HG03469 (cell line): ENCODE measurements around the gene FEZF2.

Experiments
- ATAC-seq: cut with Tn5 transposase; IDR thresholded peaks from one replicate; pipeline ENCODE4 v1.9.1; 2021; ENCODE audit warnings: mild to moderate bottlenecking, moderate library complexity, moderate number of reproducible peaks; ENCODE audit not compliant: unreplicated experiment

Gene FEZF2

DNA sequence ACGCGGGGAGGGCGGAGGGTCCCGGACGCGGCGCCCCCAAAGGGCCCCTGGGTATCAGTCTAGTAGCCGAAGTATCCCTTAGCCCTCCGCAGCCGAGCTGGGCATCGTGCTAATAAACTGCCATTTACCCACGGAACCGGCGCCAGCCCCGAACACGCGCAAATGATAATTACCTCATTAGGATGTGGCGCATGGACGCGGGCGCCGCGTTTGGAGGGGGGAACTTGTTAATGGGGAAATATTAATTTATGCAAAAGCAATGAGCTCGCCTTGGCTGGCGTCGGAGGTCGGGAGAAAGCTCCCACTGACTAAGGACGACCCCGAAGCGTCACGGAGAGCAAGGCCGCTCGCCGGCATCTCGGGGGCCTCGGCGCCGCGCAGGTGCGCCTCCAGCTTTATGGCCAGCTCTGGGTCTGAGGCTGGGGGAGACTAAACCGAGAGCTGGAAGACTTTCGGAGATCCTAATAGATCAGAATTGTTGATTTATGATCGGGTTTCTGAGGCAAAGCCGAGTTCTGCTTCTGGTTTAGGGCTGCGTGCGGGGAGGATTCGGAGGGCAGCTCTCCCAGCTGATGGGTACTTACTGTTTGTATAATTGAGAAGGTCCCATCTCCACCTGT is 474 bp upstream of the FEZF2 start:
- no peak for ATAC-seq

DNA sequence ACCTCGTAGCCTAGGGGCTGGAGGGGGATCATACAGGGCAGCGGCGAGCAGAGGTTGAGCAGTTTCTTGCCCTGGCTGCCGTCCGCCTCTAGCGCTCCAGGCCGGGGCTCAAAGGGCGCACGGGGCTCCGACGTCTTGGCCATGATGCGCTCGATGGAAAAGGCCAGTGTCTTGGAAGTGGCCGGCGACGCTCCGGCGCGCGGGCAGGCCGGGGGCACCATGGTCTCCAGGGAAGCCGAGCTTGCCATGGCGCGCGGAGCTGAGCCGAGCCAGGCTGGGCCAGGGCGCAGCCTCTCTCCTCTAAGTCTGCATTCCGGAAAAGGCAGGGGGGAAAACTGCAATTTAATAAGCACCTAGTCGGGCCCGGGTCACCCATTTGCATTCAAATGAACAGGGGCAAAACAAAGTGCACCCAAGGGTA is 719 bp downstream of the FEZF2 start:
- no peak for ATAC-seq

DNA sequence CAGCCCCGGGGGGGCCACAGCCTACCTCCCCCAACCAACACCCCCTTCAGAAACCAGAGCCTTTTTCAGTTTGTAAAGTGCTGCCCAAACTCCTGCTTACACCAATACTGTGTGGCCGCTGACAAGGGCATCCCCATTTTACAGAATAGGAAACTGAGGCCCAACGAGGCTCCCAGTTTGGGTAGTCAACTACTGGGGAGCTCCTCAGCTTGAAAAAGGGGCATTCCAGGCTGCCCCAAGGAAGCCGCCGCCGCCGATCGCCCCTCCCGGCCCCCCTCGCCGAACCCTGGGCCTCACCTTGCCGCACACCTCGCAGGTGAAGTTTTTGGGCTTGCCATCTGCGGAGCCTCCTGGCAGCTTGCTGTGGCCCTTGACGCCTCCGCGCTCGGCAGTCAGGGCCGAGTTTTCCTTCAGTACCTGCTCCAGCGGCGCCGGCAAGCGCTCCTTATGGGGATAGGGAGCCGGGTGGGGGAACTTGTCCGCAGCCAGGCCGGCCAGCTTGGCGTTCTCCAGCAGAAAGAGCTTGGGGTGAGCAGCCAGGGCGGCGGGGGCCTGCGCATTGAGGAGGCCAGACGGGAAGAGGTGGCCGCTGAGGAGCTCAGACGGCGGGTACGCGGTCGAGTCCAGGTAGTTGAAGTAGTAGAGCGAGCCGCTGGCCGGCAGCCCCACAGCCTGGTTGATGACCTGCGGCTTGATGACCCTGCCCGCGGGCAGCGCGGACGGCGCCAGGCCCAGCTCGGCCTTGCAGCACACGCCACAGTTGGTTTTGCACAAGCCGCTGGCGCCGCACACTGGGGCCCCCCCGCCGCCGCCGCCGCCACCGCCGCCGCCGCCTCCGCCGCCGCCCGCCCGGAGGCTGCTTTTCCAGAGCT is 1.4 kb downstream of the FEZF2 start:
- ATAC-seq = no peak

DNA sequence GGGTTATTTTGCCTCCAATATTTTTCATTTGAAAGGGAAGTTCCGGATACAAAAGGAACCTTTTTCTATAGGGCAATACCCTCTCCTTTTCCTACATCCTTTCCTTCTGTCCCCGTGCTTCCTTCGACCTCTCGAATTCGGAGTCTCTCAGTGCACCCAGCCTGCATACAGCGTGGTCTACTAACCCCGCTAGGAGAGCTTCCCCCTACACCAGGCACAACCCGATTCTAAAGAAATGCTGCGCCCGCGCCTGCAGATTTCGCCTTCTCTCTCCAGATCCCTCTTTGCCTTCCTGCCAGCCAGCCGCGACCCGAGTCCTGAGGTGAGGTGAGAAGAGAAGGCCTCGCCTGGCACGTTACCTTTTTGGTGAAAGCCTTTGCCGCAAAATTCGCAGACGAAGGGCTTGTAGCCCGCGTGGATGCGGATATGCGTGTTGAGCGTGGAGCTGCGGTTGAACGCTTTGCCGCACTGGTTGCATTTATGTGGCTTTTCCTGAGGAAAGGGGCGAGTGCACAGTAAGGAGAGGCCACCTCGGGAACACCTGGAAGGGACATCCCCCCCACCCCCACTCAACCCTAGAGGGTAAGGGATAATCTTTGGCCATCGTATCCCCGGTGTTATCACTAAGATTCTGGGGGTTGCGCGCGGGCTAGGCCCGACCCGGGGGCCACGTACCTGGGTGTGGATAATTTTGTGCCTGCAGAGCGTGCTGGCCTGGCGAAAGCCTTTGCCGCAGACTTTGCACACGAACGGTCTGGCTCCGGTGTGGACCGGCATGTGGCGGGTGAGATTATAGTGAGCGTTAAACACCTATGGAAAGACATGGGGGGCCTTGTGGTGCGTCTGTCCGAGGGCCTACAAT is 2.3 kb downstream of the FEZF2 start:
- no peak for ATAC-seq

DNA sequence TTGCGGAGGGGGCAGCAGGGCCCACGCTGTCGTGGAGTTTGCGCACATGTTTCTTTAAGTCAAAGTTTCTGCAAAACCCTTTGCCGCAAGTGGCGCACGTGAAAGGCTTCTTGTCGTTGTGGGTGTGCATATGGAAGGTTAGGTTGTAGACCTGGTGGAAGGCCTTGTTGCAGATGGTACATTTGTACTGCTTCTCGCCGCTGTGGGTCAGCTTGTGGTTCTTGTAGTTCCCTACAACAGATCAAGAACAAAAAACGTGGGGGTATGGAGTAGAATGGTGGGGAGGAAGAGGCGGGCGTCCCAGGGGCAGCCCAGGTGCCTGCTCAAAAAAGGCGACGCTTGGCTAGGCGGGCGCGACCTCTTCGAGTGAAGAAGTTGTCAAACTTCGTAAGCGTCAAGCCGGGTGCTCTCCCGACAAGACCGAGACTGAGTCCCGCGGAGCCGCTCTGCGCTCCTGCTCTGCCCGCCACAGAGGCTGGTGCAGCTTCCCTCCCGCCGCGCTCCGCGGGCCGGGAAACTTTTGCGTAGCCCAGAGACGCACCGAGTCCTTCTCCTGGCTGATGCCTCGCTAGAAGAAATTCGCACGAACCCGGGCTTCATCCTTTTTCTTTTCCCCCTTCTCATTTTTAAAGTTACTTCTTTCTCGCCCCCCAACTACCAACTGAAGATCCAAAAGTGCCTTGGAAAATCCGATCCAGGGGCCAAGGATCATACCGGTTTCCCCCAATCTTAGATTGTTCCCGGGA is 3.1 kb downstream of the FEZF2 start:
- ATAC-seq = no peak

DNA sequence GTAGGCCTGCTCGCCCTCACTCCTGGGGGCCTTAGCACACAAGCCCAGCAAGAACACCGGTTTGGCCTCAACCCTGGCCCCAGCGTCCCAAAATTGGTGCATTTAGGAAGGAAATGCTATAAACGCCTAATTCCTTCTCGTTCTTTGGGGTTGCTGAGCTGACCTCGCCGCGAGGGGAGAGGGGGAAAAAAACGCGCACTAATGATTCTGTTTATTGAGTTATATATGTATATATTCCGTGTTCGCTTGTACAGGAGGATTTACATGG is 3.9 kb downstream of the FEZF2 start:
- no peak for ATAC-seq

DNA sequence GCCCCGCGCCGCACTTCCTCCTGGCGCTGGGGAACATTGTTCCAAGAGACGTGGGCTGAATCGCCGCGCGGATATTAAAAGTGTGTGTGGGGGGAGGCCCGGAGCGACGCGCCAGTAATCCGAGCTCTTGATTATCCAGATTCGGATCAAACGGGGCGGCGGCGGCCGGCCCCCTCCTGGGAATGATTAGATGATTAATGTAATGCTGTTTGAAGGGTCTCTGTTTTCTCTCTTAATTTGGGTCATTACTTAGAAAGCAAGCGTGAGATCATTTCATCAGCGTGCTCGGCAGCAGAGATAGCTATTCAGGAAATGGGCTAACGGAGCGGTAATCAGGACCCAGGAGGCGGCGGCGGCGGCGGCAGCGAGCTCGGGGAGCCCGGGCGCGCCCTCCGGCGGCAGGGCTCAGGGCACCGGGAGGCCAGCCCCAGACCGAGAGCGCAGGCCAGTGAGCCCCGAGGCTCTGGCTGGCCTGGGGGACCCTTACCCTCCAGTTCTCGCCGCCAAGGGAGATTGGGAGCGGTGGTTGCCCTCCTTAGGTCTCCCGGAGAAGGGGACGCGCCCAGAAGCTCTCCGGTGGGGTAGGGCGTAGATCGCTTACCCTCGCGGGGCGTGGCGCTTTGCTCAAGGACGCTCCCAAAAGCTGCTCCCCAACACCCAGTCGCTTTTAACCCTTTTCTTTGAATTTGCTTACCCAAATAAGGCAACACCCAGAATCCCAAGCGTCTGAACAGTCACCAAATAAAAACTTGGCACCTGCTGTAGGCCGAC is 4.5 kb downstream of the FEZF2 start:
- no peak for ATAC-seq

DNA sequence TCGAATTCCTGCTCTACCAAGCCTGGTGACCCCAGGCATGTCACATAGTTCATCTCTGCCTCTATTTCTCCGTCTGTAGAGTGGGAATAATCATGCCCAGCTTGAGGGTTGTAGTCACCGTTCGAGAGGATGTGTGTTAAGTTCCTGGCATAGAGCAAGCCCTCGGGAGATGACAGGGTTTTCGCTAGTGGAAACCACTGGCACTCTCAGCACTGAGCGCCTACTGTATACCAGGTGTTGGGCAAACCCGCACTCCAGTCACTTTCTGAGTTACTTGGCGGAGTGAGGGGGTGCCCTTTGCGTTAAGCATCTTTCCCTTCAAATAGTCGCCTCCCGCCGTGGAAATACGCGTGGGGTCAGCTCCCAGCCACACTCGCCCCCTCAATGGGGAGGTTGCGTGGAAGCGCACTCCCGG is 5.1 kb downstream of the FEZF2 start:
- ATAC-seq = no peak

DNA sequence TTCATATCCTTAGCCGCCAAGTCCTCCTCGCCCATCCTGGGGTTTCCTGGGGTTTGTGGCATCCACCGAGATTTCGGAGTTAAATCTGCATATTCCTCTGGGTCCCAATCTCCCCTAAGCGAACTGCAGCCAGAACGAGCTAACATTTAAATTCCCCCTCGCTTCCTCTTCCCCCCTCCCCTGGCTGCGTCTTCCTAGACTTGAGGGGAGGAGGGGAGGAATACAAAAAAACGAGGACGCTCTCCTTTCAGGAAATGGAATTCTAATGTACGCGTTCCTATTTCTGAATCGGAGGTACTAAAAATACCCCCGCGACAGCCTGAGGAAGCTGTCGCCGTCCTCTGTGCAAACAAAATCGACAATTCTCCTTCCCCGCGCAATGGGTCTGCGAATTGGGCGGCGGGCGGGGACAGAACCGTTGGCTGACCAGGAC is 5.6 kb downstream of the FEZF2 start:
- ATAC-seq = no peak

DNA sequence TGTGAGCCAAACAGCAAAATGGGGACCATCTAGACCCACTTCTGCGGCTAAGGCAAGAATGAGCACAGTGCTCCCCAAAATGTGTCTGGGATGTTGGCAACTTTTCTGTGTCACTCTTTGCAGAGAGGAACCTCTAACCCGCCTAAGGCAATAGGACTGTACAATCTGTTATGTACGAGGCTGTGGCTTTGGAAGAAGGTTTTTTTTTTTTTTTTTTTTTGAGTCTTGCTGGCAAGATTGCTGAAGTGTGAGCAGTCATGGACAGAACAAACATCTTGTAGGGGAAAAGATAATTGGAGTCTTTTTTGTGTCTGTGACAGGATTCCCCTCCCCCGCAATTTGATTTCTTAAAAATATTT is 7.2 kb downstream of the FEZF2 start:
- no peak for ATAC-seq

DNA sequence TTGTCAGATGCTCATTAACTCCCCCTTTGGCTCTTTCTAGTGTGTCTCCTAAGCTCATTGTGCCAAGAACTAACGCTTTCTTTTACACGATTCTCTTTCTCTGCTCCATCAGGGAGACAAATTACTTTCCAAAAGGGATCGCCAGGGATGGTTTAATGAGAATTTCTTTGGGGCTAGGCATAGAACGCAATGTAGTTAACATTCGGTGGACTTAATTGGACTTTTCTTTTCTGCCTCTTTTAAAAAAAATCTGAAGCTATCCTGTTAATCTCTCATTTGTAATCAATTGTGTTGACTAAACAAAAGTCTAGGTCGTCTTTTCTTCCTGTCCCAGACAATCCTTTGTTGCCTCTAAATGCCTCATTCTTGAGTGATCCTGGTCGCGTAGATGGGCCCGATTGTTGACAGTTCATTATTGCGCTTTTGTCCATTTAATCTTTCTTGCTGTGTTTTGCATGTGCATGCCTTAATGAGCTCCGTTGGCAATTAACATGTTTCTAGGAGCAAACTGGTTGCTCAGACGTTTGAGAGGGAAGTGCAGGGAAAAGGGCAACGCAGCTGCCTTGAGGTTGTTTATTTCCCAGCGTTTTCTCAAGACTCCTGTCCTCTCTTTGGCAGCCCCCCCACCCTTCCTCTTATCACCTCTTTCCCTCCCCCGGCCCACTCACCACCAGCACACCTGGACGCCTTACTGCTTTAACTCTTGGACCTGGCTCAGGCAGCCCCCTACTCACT is 7.8 kb downstream of the FEZF2 start:
- ATAC-seq = no peak

DNA sequence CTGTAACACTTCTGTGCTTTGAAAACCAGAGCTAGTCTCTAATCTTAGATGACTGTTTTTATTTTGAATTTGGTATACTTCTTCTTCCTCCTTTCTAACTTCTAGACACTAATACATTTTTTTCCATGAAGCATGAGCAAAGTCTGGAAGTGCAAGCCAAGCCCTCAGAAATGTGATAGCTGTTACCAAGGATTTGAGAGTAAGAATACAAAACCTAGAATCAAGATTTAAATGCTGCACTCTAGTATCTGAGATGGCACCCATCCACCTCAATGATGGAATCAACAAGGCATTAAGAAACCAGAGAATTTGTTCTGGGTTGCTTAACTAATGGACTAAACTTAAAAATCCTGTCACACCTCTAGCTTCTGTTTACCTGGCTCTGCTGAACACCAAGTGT is 9.2 kb downstream of the FEZF2 start:
- ATAC-seq = no peak

DNA sequence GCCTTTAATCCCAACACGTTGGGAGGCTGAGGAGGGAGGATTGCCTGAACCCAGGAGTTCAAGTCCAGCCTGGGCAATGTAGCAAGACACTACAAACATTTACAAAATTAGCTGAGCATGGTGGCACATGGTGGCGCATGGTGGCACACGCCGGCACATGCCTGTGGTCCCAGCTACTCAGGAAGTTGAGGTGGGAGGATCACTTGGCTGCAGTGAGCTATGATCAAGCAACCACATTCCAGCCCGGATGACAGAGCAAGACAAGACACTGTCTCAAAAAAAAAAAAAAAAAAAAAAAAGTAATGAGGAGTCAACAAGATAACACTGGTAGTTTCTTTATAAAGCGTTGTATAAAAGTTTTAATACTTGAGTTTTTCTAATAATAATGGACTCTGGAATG is 10.1 kb downstream of the FEZF2 start:
- no peak for ATAC-seq

DNA sequence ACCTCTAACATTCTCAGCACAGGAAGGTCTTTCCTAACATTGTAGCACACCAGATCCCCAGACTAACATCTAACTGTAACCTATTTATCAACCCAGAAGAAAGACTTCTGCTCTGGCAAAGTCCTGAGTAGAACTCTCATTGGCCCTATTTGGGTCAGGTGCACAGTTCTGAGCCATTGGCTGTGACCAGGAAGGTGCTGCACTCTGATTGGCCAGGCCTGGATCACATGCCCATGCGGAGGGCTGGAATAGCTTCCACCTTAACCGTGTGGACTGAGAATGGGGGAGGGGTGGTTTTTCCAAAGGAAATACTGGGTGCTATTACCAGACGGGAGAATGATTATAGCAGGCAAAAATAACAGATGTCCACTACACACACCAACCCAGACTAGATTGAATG is 11.5 kb downstream of the FEZF2 start:
- no peak for ATAC-seq

DNA sequence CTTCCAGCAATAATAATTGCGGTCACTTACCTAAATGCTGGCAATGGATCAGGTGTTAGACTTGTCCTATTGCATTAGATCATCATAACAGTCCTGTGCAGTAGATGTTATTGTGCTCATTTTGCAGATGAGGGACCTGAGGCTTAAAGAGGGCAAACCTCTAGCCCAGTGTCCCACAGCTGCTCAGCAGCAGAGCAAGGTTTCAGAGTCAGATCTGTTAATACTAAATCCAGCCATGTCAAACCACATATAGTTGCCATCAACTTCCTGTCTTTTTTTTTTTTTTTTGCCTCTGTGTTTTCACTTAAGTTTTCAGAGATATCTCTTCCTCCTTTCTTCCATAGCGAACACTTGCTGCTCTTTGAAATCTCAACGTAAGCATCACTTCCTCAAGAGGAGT is 12.1 kb downstream of the FEZF2 start:
- peak; percentile 80 for ATAC-seq

DNA sequence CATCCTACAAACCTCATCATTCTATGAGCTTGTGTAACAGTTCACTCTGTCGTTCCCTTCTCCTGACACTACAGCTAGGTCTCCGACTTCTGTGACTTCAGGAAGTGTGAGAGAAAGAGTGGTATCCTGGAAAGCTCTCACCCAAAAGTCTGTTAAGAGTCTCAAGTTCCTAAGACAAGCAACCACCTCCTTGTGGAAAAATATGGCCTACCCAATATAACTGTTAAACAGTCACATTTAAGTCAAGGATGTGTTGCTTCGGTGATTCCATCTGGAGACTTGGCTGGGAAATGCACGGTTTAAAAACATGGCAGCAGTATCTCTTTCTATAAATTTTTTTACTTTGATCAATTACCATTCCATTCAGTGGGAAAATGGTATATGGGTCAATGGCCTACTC is 13.8 kb downstream of the FEZF2 start:
- ATAC-seq = no peak

DNA sequence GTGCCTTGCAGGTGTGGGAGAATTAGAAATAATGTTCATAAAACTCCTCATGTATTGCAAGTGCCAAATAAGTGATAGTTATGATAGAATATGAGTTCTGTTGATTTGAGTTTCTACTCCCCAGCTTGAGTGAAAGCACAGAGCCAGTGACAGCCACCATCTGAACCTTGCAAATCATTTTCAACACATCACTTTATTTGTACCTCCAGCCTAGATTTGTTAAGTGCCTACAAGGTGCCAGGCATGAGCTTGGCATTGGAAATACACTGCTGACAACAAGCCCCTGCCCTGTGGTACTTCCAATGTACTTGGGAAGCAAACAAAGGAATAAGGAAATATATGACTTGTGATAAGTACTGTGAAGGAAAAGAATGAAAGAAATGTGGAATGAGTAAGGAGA is 17.0 kb downstream of the FEZF2 start:
- ATAC-seq = no peak

DNA sequence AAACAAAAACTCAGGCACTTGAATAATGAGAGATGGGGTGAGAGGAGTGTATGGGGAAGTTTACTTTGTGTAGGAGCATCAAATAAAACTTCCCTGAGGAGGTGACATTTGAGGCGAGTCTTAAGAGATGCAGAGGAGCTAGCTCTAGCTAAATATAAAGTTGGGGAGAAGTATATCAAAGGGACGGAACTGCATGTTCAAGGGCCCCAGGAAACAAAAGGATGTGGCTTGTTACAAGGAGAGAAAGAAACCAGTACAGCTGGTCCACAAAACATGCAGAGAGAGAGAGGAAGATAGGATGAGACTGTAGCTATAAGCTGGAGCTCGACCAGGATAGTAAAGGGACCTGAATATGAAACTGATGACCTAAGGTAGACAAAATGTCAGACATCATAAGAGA is 17.6 kb downstream of the FEZF2 start:
- ATAC-seq = no peak

DNA sequence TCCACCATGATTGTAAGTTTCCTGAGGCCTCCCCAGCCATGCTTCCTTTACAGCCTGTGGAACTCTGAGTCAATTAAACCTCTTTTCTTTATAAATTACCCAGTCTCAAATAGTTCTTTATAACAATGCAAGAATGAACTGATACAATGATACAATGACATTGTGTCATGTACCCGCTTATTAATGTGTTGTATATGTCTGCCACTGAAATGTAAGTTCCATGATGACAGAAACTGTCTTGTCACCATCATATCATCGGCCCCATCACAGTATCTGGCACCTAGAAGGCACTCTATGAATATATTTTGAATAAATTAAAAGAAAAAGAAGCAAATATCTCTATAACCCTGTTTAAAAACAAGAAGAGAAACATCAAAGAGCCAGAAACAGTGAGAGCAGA is 29.6 kb downstream of the FEZF2 start:
- ATAC-seq = no peak

DNA sequence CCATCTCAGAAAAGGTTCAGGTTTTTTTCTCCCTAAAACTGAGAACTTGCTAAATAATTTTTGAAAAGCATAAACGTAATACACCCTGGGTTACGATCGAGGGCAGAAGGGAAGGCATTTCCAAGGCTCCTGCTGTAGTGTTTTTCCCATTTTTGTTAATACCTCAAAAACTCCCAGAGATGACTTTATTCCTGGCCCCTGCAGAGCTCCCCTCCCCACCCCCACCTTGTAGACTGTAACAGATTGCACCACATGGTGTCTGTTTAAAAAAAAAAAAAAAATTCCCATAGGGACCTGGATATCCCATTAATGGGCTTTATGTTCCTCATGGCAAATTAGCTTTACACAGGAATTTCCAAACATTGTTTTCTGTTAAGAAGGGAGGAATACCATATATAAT is 38.2 kb downstream of the FEZF2 start:
- no peak for ATAC-seq
